GM21390 (cell line): ENCODE measurements around the gene YAP1.

Experiments used
- ATAC-seq: cut with Tn5 transposase; IDR thresholded peaks from one replicate; pipeline ENCODE4 v1.9.1; 2021; ENCODE audit not compliant: unreplicated experiment

The YAP1 gene

GRCh38 chr11:102269927-102270326 lies 159.7 kb downstream of the YAP1 start:
- no peak for ATAC-seq

GRCh38 chr11:102272047-102272824 lies 162.0 kb downstream of the YAP1 start:
- no peak for ATAC-seq

- ATAC-seq, result no peak
These were observed 164.4 kb downstream of the YAP1 start for GRCh38 chr11:102274628-102275027.

GRCh38 chr11:102276362-102276761 lies 166.1 kb downstream of the YAP1 start:
- no peak for ATAC-seq

- ATAC-seq, result no peak
These were observed 166.5 kb downstream of the YAP1 start for GRCh38 chr11:102276783-102277182.

GRCh38 chr11:102279641-102280170 lies 169.5 kb downstream of the YAP1 start:
- ATAC-seq, result peak; percentile 99

GRCh38 chr11:102280245-102280833 lies 170.1 kb downstream of the YAP1 start:
- ATAC-seq, result no peak
